ENCODE measurements around the gene CLASP1. TPM values are rescaled to one million over a fixed set of nuclear protein-coding genes. Genes with fewer than 3 reads are reported as not detected.

The CLASP1 gene
- total and polyA plus RNA-seq, 2 of the 8 experiments (the other 6 are each of a cell fraction or from before 2014, with no cell fraction given) = 7.3 to 53.9 TPM

GRCh38 chr2:121346407-121346806 is 302.9 kb downstream of the CLASP1 start:
- H3K14ac ChIP-seq (ENCODE audit: insufficient read length) = no peak overlapping the region
- CTCF ChIA-PET (ENCODE audit: partially characterized antibody) = interaction anchor here (0.8 to 2.5 kb wide), 7 partner anchors 8 to 262 kb away, joined by 3 to 10 read pairs (median 4); no protein-coding TSS in a partner anchor
- no peak overlapping the region for H2BK5ac ChIP-seq (ENCODE audit: low read depth, low read length)
- H4K20me1 ChIP-seq (replicated peaks in 1 of 2; ENCODE audit: control insufficient read depth in 1 of 2, insufficient read depth in 2 of 2, low read length in 2 of 2) = peaks cover 0 to 4% of the 10 kb centered on the region in 2 experiments
- WGBS, 2 experiments (ENCODE audit: extremely low coverage in 1 of 2, insufficient coverage in 1 of 2, insufficient read length in 1 of 2, insufficient replicate concordance in 2 of 2, low coverage in 1 of 2, low lambda C conversion rate in 2 of 2, missing lambda C conversion rate in 1 of 2) = 90% methylated on average over 6 of the region's 6 CpGs; no CpG with 5 or more reads in 1 of the 2 experiments
- H4K8ac ChIP-seq (ENCODE audit: extremely low read depth, insufficient read depth, low read length) = no peak overlapping the region
- H4K5ac ChIP-seq (ENCODE audit: insufficient read length, low read depth, low read length) = no peak overlapping the region
- no peak overlapping the region for H2BK12ac ChIP-seq (ENCODE audit: low read depth, low read length)
- H3K9me3 ChIP-seq (ENCODE audit: insufficient read depth in 2 of 2, low read depth in 1 of 2, low read length in 1 of 2) = no peaks in the 10 kb centered on the region
- POLR2A ChIA-PET (ENCODE audit: partially characterized antibody) = no interaction called here
- no peak overlapping the region for H2AK5ac ChIP-seq (ENCODE audit: low read depth, low read length)
- FAIRE-seq (no peak), DNase-seq (ENCODE audit: low read depth in 1 of 2, low spot score in 2 of 2) (no peak)
- H3K4me2 ChIP-seq (ENCODE audit: insufficient read depth in 1 of 2, low read depth in 2 of 2, low read length in 2 of 2) = no peak overlapping the region
- H3K4me3 ChIP-seq (ENCODE audit: extremely low read depth in 1 of 4, insufficient read depth in 2 of 4, low read depth in 3 of 4, low read length in 4 of 4) = no peak overlapping the region
- H3K4me1 ChIP-seq (replicated peaks in 1 of 4; ENCODE audit: control insufficient read depth in 3 of 4, insufficient read depth in 4 of 4, low read length in 3 of 4) = no peaks in the 10 kb centered on the region
- TF ChIP-seq KDM5A (IDR thresholded peaks at IDR 0.05; ENCODE audit: low read length) = no peak
- TF ChIP-seq EP300 (IDR thresholded peaks at IDR 0.05; ENCODE audit: borderline replicate concordance in 1 of 2, low read depth in 2 of 2, low read length in 2 of 2) = no peak
- no peak for TF ChIP-seq CREB1 (IDR thresholded peaks at IDR 0.05)
- TF ChIP-seq TCF12 (IDR thresholded peaks at IDR 0.05; ENCODE audit: low read depth, low read length) = no peak
- TF ChIP-seq TEAD4 (IDR thresholded peaks at IDR 0.05; ENCODE audit: low read depth, low read length) = no peak
- no peak for TF ChIP-seq JUND (IDR thresholded peaks at IDR 0.05; ENCODE audit: low read length)
- TF ChIP-seq ASH2L (IDR thresholded peaks at IDR 0.05; ENCODE audit: low read length) = no peak
- TF ChIP-seq BCL11A (IDR thresholded peaks at IDR 0.05; ENCODE audit: low read depth in 2 of 2, low read length in 2 of 2) = no peak
- H2BK15ac ChIP-seq (ENCODE audit: low read length) = no peak overlapping the region
- H3K23ac ChIP-seq (ENCODE audit: insufficient read length) = no peak overlapping the region
- H3K79me2 ChIP-seq (ENCODE audit: control insufficient read depth in 1 of 2, insufficient read depth in 2 of 2, low read length in 2 of 2) = no peaks in the 10 kb centered on the region
- H2BK120ac ChIP-seq (replicated peaks; ENCODE audit: low read depth, low read length) = no peak overlapping the region
- H3K18ac ChIP-seq (ENCODE audit: extremely low read depth, low read length) = no peak overlapping the region
- H3K27ac ChIP-seq (ENCODE audit: low read depth, low read length) = no peak overlapping the region
- peaks cover 6 to 36% (median 24%) of the 10 kb centered on the region in 4 experiments; a peak in 7 of 8 replicates for H3K36me3 ChIP-seq (ENCODE audit: control insufficient read depth in 2 of 4, insufficient read depth in 4 of 4, low read length in 3 of 4)
- H3K27me3 ChIP-seq (replicated peaks in 1 of 4; ENCODE audit: control insufficient read depth in 3 of 4, extremely low read depth in 1 of 4, insufficient read depth in 3 of 4, low read length in 3 of 4) = no peaks in the 10 kb centered on the region
- no peak overlapping the region for H3K4ac ChIP-seq (replicated peaks; ENCODE audit: insufficient read length, low read depth, low read length)
- H4K91ac ChIP-seq (replicated peaks; ENCODE audit: insufficient read length, low read length) = no peak overlapping the region
- no peak overlapping the region for H3K56ac ChIP-seq (replicated peaks; ENCODE audit: insufficient read length, low read depth, low read length)
- H3K23me2 ChIP-seq (ENCODE audit: low read depth, low read length) = no peaks in the 10 kb centered on the region
- H2AFZ ChIP-seq (ENCODE audit: low read length) = no peak overlapping the region
- no peak overlapping the region for H3K9ac ChIP-seq (replicated peaks in 1 of 4; ENCODE audit: extremely low read depth in 1 of 4, low read depth in 3 of 4, low read length in 3 of 4)
- no peaks in the 10 kb centered on the region; the same call in 1 of the 2 replicates for H3K79me1 ChIP-seq (ENCODE audit: low read depth, low read length)
- H2BK20ac ChIP-seq (ENCODE audit: low read length) = no peak overlapping the region

Measured in H1 (cell line).